Left kidney (tissue), 2 donors: ENCODE data around the gene ARL17A. TPM values are rescaled to one million over a fixed set of nuclear protein-coding genes. Genes with fewer than 3 reads are reported as not detected.
"Not testable (repeated sequence)": the region's sequence is repeated elsewhere in the genome, so short reads cannot be mapped to it uniquely, and the experiment has no call there.

Source experiments
- DNase-seq: peaks from one replicate; pipeline ENCODE4 v3.0.0-alpha.2; 2013
- polyA plus RNA-seq: library from polyadenylated mRNA; unstranded; fragments of 120-200 nt; gene quantifications from one replicate; pipeline ENCODE4 v1.2.1, GENCODE V29; 2013; ENCODE audit not compliant: insufficient read length

Gene ARL17A
- polyA plus RNA-seq, 1 donor, result 42.5 TPM

DNA sequence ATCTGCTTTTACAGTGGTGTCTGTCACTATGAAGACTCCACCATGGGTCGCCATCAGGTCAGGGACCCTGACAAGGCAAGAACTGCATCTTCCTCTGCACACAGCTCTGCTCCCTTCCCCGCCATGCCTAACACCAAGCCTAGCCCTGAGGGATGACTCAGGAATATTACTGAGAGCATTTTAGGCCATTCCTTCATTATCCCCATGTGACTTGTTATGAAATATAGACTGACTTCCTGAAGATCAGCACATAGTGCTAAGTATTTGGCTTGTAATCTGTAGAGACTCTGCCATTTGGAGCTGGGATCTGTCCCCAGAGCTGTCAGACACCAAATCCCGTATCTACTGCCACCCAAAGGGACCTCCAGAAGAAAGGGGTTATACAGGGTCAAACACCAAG, 19.4 kb downstream of the ARL17A start:
- DNase-seq, result not testable (repeated sequence)

DNA sequence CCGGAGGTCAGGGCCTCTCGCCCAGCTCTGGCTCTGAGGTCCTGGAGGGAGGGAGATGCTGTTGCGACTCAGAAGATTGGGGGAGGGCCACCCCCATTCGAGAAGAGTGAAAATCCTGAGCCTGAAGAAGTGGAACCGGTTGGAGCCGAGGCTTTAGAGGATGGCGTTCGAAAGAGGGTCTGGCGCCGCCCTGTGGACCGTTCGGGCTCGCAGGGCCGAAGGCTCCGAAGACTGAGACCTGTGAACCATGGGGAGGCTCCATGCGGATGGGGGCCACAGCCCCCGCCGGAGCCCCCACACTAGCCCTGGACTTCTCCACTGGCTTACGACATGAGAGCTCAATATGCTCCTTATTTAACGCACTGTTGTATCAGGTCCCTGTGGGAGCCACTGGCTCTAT, 20.3 kb downstream of the ARL17A start:
- not testable (repeated sequence) for DNase-seq

- DNase-seq, result not testable (repeated sequence)
These were observed 30.9 kb downstream of the ARL17A start for GRCh38 chr17:46548607-46549006.

GRCh38 chr17:46534716-46535115, 44.8 kb downstream of the ARL17A start:
- not testable (repeated sequence) for DNase-seq

GRCh38 chr17:46512168-46512567, 67.3 kb downstream of the ARL17A start, which contains the start of gene LRRC37A2:
Gene LRRC37A2 (plus strand): TSS chr17:46512468. CDS start chr17:46512713, 245 bp downstream.
- not testable (repeated sequence) for DNase-seq

DNA sequence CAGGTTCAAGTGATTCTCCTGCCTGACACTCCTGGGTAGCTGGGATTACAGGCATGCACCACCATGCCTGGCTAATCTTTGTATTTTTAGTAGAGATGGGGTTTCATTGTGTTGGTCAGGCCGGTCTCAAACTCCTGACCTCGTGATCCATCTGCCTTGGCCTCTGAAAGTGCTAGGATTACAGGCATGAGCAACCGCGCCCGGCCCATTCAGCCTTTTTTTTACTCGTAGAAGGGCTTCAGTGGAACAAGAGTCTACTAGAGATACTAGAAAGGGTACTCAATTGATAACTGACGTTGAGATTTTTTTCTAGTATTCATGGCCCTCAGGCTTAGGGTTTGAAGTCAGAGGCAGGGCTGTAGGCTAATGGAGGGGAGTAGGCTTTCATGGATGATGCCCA, 73.6 kb downstream of the ARL17A start:
- not testable (repeated sequence) for DNase-seq

DNA sequence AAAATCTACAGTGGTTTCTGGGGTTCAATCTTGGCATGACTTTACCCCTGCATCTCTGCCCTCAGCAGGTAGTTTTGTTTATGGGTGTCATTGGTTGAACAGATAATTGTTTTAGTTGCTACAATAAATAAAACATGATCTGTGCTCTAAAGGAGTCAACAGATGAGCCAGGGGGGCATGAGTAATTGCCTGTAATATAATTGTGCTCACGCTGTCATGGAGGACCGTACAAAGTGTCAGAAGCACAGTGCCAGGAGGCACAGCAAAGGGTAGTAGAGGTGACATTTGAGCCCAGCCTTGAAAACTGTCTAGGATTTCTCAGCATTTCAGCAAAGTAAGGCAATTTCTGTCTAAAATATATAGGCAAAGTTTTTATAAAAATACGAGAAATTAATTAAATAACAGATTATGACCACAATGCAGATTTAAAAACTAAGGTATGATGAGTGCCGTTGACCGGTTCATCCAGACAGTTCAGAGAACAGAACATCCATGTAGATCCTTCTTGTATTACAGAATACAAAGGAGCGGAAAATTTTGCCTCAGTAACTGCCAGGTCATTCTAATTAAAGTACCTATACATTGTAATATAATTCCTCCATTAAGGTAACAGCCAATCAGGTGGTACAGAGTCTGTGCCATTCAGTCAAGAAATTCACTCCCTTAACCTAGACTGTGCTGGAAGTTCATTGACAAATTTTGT, 79.9 kb downstream of the ARL17A start:
- peak; percentile 2 for DNase-seq

DNA sequence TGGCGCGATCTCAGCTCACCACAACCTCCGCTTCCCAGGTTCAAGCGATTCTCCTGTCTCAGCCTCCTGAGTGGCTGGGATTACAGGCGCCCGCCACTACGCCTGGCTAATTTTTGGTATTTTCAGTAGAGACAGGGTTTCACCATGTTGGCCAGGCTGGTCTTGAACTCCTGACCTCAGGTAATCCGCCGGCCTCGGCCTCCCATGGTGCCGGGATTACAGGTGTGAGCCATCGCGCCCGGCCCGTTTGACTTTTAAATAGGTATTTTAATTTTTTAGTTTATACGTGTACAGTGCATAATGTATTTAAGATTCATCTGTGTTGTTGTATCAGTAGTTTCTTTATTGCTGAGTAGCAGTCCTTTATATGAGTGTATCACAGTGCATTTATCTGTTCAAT, 87.5 kb downstream of the ARL17A start:
- DNase-seq, result not testable (repeated sequence)

DNA sequence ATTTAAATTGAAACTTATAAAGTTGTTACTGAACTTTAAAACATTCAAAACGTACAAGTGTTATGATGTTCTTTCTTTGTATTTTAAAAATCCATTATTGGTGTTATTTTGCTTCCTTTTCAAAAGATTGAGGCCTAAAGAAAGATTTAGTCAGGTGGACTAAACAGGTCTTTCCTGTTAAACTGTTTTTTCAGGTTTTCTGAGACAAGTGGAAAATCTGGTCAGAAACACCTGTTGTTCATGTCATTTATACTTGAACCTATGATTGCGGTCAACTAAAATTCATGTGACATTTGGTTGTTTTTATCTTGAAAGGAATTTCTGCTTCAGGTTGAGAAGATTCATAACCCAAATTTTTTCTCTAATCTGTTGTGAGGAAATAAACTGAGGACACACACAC, 98.2 kb downstream of the ARL17A start:
- DNase-seq, result not testable (repeated sequence)

DNA sequence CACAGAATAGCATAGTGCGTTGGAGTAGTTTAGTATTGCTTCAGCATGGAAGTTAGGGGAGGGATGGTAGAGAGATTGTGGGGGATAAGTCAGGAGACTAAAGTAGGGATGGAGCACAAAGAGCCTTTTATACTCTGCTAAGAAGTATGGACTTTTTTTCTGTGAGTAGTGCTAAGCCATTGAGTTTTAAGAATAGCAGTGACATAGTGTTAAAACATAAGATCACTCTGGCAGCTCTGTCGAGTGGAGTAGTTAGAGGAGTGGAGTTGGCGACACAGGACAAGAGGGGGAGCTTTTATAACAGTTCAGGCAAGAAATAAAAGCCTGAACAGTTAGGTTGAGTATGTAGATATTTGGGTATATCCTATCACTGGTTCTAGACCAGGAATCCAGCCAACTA, 100.7 kb downstream of the ARL17A start:
- not testable (repeated sequence) for DNase-seq

GRCh38 chr17:46475583-46475982, 103.9 kb downstream of the ARL17A start:
- DNase-seq, result not testable (repeated sequence)

GRCh38 chr17:46474489-46474888, 105.0 kb downstream of the ARL17A start:
- DNase-seq, result not testable (repeated sequence)

DNA sequence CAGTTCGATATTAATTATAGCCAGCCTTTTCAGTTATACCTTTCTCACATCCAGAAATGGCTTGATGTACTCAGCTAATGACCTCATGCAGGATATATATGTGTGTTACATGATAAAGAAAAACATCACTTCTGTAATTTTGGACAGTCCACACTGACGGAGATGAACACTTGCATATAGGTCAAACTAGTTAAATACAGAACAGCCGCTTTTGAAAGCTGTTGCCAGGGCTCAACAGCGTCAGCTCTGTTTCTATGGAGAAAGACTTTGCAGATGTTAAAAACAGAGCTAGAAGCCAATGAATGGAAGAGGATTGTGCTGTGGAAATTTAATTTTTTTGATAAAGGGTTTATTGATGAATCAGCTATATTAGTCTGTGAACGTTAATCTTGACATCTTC, 111.9 kb downstream of the ARL17A start:
- DNase-seq, result not testable (repeated sequence)

Other genes with a start within 250 kb of the ARL17A start
- 16.5 TPM for gene ARL17B, start 217.9 kb downstream of the ARL17A start, polyA plus RNA-seq
- 56.6 TPM for gene LRRC37A2, start 67.2 kb downstream of the ARL17A start, polyA plus RNA-seq
- gene NSF, start 11.0 kb upstream of the ARL17A start, polyA plus RNA-seq, result 37.9 TPM
- gene WNT3, start 239.0 kb upstream of the ARL17A start, polyA plus RNA-seq, result 1.7 TPM